ENCODE data around the gene ATG4B.

The ATG4B gene

DNA sequence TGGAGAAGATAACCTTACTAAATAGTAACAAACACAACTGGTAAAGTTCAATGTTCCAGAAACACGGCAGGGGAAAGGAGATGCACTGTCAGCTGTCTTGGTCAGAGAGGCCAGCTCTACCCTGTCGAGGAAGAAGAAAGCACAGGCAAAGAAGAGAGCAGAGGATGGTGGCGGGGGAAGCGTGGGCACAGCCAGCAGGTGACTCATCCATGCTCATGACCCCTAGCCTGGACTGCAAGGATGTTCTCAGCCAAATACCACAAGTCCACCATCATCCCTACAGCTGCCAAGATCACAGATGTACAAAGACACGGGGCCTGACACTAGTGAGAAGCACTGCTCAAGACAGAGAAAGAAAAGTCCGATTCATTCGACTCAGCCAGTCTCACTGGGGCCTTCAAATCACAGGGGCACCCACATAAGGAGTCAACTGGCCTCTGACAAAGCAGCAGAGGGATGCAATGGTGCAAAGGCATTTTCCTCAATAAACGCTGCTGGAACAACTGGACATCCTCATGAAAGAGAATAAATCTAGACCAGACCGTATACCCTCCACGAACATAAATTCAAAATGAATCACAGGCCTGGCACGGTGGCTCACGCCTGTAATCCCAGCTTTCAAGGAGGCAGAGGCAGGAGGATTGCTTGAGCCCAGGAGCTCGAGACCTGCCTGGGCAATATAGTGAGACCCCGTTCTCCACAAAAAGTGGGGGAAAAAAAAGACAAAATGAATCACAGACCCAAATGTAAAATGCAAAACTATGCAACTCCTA lies 43.5 kb downstream of the ATG4B start:
- peaks cover 94% of the 10 kb centered on the region for H3K36me3 ChIP-seq
- no peak for DNase-seq
- H3K27me3 ChIP-seq (ENCODE audit: insufficient read depth, low read depth, severe bottlenecking): no peaks in the 10 kb centered on the region
- TF ChIP-seq, protein P1, sequence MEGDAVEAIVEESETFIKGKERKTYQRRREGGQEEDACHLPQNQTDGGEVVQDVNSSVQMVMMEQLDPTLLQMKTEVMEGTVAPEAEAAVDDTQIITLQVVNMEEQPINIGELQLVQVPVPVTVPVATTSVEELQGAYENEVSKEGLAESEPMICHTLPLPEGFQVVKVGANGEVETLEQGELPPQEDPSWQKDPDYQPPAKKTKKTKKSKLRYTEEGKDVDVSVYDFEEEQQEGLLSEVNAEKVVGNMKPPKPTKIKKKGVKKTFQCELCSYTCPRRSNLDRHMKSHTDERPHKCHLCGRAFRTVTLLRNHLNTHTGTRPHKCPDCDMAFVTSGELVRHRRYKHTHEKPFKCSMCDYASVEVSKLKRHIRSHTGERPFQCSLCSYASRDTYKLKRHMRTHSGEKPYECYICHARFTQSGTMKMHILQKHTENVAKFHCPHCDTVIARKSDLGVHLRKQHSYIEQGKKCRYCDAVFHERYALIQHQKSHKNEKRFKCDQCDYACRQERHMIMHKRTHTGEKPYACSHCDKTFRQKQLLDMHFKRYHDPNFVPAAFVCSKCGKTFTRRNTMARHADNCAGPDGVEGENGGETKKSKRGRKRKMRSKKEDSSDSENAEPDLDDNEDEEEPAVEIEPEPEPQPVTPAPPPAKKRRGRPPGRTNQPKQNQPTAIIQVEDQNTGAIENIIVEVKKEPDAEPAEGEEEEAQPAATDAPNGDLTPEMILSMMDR (IDR thresholded peaks at IDR 0.05; ENCODE audit: low read depth, low read length): no peak
- no peak overlapping the region for H3K4me3 ChIP-seq (ENCODE audit: low read depth, low read length)
- no peak overlapping the region for H3K27ac ChIP-seq
- H3K9me3 ChIP-seq (ENCODE audit: severe bottlenecking): no peaks in the 10 kb centered on the region

DNA sequence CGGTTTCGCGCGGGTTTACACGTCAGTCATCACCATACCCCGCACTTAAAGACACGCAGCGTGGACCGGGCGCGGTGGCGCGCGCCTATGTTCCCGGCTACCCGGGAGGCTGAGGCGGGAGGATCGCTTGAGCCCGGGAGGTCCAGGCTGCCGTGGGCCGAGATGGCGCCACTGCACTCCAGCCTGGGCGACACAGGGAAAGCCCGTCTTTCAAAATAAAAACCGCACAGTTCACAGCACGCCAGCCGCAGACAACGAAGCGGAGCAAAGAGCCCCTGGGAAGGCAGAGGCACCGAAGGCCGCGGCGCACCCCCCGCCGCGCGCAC lies 48.8 kb downstream of the ATG4B start:
- TF ChIP-seq, protein P1 (IDR thresholded peaks at IDR 0.05; ENCODE audit: low read depth, low read length): no peak
- Histone ChIP-seq H3K27ac (peak overlapping the region; percentile 98), H3K4me3 (ENCODE audit: low read depth, low read length) (peak overlapping the region; percentile 58), H3K9me3 (ENCODE audit: severe bottlenecking) (no peaks in the 10 kb centered on the region), H3K27me3 (ENCODE audit: insufficient read depth, low read depth, severe bottlenecking) (no peaks in the 10 kb centered on the region), H3K36me3 (peaks cover 65% of the 10 kb centered on the region)
- DNase-seq: no peak

DNA sequence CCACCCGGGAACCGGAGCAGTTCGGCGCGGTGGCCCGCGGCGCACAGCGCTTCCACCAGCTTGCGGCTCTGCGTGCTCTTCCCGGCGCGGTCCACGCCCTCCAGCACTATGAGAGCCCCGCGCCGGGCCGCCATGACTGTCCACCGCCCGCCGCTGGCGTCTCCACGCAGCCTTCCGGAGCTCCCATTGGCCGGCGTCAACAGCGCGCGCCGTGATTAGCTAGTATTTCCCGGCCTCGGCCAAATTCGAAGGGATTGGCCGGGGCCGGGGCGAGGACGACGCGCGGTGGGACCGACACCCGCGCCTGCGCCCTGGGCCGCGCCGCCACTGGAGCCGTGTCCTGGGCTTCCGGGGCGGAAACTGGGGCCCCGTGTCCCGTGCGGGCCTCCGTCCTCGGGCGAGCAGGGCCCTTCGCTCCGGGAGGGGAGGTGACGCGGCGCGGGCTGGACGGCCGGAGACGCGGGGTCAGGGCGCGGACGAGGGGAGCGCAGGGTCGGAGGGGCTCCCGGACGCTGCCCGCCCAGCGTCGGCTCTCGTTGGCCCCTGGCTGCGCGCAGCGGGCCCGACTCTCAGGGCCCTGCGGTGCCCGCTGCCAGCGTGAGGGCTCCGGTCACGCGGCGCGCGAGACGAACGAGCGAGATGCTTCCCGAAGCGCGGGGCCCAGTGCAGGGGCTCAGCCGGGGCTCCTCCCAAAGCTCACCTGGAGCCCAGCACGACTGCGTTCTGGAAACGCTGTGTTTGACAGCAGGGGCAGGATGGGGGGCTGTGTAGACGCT lies 49.3 kb downstream of the ATG4B start, which contains the start of gene DTYMK:
Gene DTYMK, minus strand, starts transcription at position 166 of the 776 bp plus-strand sequence. Its CDS starts 32 bp downstream, at position 134.
- Histone ChIP-seq H3K9me3 (ENCODE audit: severe bottlenecking) (no peaks in the 10 kb centered on the region), H3K36me3 (peaks cover 63% of the 10 kb centered on the region), H3K4me3 (ENCODE audit: low read depth, low read length) (peak within 1 kb of the TSS; percentile 58), H3K27me3 (ENCODE audit: insufficient read depth, low read depth, severe bottlenecking) (no peaks in the 10 kb centered on the region), H3K27ac (peak within 1 kb of the TSS; percentile 98)
- TF ChIP-seq, protein P1 (IDR thresholded peaks at IDR 0.05; ENCODE audit: low read depth, low read length): no peak
- peak; percentile 94 for DNase-seq

DNA sequence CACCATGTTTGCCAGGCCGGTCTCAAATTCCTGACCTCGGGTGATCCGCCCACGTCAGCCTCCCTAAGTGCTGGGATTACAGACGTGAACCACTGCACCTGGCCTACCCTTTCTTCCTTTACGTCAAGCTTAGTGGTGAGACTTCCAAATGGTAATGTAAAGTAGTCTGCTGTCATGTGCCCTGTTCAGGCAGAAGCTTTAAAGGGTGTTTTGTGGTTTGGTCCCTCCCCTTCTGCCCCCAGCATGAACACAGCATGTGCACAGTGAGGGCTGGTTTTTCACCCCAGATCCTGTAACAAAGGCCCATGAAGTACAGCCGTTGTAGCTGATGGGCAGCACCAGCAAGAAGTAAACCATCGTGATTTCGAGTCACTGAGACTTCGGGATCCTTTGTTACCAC lies 51.8 kb downstream of the ATG4B start:
- no peaks in the 10 kb centered on the region for H3K9me3 ChIP-seq (ENCODE audit: severe bottlenecking)
- DNase-seq: peak; percentile 35
- TF ChIP-seq, protein P1 (IDR thresholded peaks at IDR 0.05; ENCODE audit: low read depth, low read length): no peak
- no peak overlapping the region for H3K27ac ChIP-seq
- no peaks in the 10 kb centered on the region for H3K27me3 ChIP-seq (ENCODE audit: insufficient read depth, low read depth, severe bottlenecking)
- H3K4me3 ChIP-seq (ENCODE audit: low read depth, low read length): no peak overlapping the region
- peaks cover 38% of the 10 kb centered on the region for H3K36me3 ChIP-seq

DNA sequence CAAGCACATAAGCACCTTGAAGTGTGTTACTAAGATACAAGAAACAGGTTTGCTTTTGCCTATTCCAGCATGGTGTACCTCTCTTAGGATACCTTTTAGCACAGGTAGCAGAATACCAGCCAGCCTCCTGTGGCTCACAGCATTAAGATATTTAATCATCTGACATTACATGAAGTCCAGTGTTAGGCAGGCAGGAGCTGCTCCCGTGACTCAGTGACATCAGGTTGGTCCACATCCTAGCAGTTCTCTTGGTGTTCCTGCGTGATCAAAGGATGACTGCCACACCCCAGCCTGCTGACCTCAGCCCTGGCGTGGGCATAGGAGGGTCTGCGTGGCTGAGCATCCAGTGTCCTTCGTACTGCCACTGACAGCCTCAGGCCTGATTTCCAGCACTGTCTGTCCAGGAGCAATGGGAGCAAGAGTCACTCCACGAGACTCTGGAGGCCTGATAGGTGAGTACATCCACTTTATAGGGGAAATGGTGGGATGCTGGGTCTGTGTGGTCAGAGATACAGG lies 52.8 kb downstream of the ATG4B start:
- DNase-seq: no peak
- no peak overlapping the region for H3K4me3 ChIP-seq (ENCODE audit: low read depth, low read length)
- no peak overlapping the region for H3K27ac ChIP-seq
- peaks cover 31% of the 10 kb centered on the region for H3K36me3 ChIP-seq
- TF ChIP-seq, protein P1 (IDR thresholded peaks at IDR 0.05; ENCODE audit: low read depth, low read length): no peak
- no peaks in the 10 kb centered on the region for H3K27me3 ChIP-seq (ENCODE audit: insufficient read depth, low read depth, severe bottlenecking)
- no peaks in the 10 kb centered on the region for H3K9me3 ChIP-seq (ENCODE audit: severe bottlenecking)

All from WERI-Rb-1 (cell line).